ENCODE results near the gene ST8SIA5. TPM values are rescaled to one million over a fixed set of nuclear protein-coding genes. Genes with fewer than 3 reads are reported as not detected.

Gene ST8SIA5
- total RNA-seq, 1 donor from 2014 or later = 0.56 TPM

DNA sequence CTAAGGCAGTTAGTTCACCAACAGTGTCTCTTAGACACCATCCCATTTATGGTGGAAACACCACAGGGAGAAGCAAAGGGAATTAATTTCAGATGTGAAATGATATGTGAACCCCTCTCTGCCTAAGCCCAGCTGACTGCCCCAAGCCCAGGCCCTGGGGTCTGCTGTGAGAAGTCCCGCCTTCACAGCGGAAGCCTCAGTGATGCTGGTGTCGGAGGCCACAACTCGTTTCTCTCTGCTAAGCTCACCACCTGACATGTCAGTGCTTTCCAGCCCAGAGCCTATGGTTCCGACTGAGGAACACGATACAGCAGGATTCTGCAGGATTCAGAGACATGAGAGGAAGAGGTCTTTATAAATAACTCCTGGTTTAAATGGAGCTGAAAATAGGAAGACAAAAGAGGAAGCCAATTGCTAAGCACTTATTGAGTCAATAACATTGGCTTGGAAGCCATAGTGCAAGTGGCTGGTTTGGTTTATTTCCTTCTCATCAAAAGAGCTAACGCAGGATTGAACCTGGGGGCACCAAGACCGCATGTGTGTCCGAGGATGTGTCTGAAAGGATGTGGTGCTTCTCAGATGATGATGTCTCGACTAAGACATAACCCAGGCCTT is 78.0 kb downstream of the ST8SIA5 start:
- H3K27me3 Mint-ChIP-seq (ENCODE audit: unreplicated experiment) = peaks cover 3% of the 10 kb centered on the region
- H3K4me3 Mint-ChIP-seq (ENCODE audit: unreplicated experiment) = no peak overlapping the region
- peaks cover 4% of the 10 kb centered on the region for H3K9me3 Mint-ChIP-seq (ENCODE audit: unreplicated experiment)
- H3K4me1 Mint-ChIP-seq (ENCODE audit: low read depth, unreplicated experiment) = peaks cover 11% of the 10 kb centered on the region
- no peak for DNase-seq
- no peaks in the 10 kb centered on the region for H3K36me3 Mint-ChIP-seq (ENCODE audit: unreplicated experiment)
- TF ChIP-seq, protein P1, sequence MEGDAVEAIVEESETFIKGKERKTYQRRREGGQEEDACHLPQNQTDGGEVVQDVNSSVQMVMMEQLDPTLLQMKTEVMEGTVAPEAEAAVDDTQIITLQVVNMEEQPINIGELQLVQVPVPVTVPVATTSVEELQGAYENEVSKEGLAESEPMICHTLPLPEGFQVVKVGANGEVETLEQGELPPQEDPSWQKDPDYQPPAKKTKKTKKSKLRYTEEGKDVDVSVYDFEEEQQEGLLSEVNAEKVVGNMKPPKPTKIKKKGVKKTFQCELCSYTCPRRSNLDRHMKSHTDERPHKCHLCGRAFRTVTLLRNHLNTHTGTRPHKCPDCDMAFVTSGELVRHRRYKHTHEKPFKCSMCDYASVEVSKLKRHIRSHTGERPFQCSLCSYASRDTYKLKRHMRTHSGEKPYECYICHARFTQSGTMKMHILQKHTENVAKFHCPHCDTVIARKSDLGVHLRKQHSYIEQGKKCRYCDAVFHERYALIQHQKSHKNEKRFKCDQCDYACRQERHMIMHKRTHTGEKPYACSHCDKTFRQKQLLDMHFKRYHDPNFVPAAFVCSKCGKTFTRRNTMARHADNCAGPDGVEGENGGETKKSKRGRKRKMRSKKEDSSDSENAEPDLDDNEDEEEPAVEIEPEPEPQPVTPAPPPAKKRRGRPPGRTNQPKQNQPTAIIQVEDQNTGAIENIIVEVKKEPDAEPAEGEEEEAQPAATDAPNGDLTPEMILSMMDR (IDR thresholded peaks at IDR 0.05; ENCODE audit: partially characterized antibody, unreplicated experiment) = no peak
- no peak overlapping the region for H3K27ac Mint-ChIP-seq (ENCODE audit: unreplicated experiment)

DNA sequence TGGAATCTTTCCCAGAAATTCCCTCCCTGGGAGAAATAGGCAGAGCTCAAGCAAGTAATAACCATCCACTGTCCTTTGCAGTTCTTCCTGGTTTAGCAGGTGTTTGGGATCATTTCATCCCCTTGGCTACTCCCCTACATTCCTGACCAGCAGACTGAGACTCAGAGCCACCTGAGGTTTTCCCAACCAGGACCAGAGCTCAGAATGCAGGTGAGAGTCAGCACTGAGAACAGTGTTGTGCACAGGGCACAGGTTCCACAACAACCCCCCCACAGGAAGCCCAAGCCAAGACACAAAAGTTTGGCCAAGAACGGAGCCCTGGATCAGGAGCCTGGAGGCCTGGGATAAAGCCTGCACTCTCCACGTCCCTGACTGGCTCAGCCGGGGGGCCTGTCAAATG is 78.8 kb downstream of the ST8SIA5 start:
- H3K9me3 Mint-ChIP-seq (ENCODE audit: unreplicated experiment) = peaks cover 4% of the 10 kb centered on the region
- H3K4me1 Mint-ChIP-seq (ENCODE audit: low read depth, unreplicated experiment) = peaks cover 12% of the 10 kb centered on the region
- no peak overlapping the region for H3K27ac Mint-ChIP-seq (ENCODE audit: unreplicated experiment)

DNA sequence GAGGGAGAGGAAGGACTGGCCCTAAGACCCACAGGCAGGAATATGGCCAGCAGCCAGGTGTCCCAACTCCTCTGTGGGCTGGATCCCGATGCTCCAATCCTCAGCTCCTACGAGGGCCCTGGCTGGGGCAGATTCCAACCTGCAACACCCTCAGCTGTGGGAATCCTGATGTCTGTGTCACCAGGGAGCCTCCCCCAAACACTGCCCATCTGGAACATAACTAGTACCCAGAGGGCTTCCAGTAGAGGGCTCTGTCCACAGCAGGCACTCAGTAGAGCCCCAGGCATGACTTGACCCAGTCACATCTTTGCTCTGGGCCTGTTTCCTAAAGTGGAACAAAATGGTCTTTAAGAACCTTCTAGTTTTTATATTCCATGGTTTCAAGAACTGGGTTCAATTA is 79.2 kb downstream of the ST8SIA5 start:
- peaks cover 4% of the 10 kb centered on the region for H3K9me3 Mint-ChIP-seq (ENCODE audit: unreplicated experiment)
- no peak for DNase-seq
- no peak overlapping the region for H3K4me3 Mint-ChIP-seq (ENCODE audit: unreplicated experiment)
- TF ChIP-seq, protein P1 (IDR thresholded peaks at IDR 0.05; ENCODE audit: partially characterized antibody, unreplicated experiment) = no peak
- peaks cover 12% of the 10 kb centered on the region for H3K4me1 Mint-ChIP-seq (ENCODE audit: low read depth, unreplicated experiment)
- H3K27ac Mint-ChIP-seq (ENCODE audit: unreplicated experiment) = no peak overlapping the region
- H3K36me3 Mint-ChIP-seq (ENCODE audit: unreplicated experiment) = no peaks in the 10 kb centered on the region
- peaks cover 3% of the 10 kb centered on the region for H3K27me3 Mint-ChIP-seq (ENCODE audit: unreplicated experiment)

More for the DNA sequence above, 78.8 kb downstream of the ST8SIA5 start:
- H3K36me3 Mint-ChIP-seq (ENCODE audit: unreplicated experiment) = no peaks in the 10 kb centered on the region
- peaks cover 3% of the 10 kb centered on the region for H3K27me3 Mint-ChIP-seq (ENCODE audit: unreplicated experiment)
- H3K4me3 Mint-ChIP-seq (ENCODE audit: unreplicated experiment) = no peak overlapping the region
- DNase-seq = no peak
- TF ChIP-seq, protein P1 (IDR thresholded peaks at IDR 0.05; ENCODE audit: partially characterized antibody, unreplicated experiment) = no peak

DNA sequence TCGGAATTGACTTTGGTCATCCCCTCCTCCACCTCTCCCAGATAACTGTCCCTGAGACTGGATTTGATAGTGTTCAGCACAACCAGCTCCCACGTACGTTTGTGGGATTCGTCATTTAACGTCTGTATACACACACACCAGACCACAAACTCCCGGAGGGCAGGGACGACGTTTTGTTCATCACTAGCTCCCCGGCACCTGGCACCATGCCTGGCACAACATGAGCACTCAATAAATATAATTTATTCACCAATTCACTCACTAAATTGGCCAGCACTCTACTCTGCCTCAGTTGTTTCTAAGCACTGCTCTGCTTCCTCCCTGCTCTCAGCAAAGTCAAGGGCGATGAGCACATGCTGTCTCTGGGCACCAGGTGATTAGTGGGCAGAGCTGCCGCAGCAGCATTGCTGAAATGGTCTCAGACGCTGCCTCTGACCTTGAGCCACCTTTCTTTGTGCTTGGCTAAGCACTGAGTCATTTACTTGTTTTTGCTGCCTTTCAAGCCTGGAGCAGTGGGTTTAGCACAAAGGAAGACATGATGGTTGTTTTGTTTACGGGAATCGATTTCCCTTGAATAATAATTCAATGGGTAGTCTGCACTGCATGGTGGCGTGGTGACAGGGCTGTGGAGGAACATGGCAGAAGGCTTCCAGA is 80.5 kb downstream of the ST8SIA5 start:
- no peak overlapping the region for H3K27ac Mint-ChIP-seq (ENCODE audit: unreplicated experiment)
- H3K36me3 Mint-ChIP-seq (ENCODE audit: unreplicated experiment) = no peaks in the 10 kb centered on the region
- H3K4me1 Mint-ChIP-seq (ENCODE audit: low read depth, unreplicated experiment) = peaks cover 12% of the 10 kb centered on the region
- no peak overlapping the region for H3K4me3 Mint-ChIP-seq (ENCODE audit: unreplicated experiment)
- DNase-seq = no peak
- H3K27me3 Mint-ChIP-seq (ENCODE audit: unreplicated experiment) = peaks cover 3% of the 10 kb centered on the region
- peaks cover 3% of the 10 kb centered on the region for H3K9me3 Mint-ChIP-seq (ENCODE audit: unreplicated experiment)
- TF ChIP-seq, protein P1 (IDR thresholded peaks at IDR 0.05; ENCODE audit: partially characterized antibody, unreplicated experiment) = no peak

DNA sequence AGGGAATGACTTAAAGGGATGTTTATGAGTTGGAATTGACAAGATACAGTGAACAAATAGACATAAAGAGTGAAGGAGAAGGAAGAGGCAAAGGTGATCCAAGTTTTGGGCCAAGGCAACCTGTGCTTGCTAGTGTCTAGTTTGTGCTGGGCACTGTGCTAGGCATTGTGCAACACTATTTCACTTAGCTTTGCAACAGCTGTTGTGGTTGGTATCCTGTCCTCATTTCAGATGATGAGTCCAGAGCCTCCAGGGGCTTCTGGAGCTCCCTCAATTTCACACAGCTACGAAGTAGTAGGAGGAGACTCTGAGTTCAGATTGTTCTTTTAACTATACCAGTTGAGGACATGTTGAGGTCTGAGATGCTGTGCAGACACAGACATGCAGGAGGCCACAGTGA is 81.7 kb downstream of the ST8SIA5 start:
- TF ChIP-seq, protein P1 (IDR thresholded peaks at IDR 0.05; ENCODE audit: partially characterized antibody, unreplicated experiment) = no peak
- H3K27ac Mint-ChIP-seq (ENCODE audit: unreplicated experiment) = no peak overlapping the region
- H3K4me1 Mint-ChIP-seq (ENCODE audit: low read depth, unreplicated experiment) = peaks cover 12% of the 10 kb centered on the region
- H3K4me3 Mint-ChIP-seq (ENCODE audit: unreplicated experiment) = no peak overlapping the region
- no peak for DNase-seq
- H3K9me3 Mint-ChIP-seq (ENCODE audit: unreplicated experiment) = peaks cover 3% of the 10 kb centered on the region
- H3K27me3 Mint-ChIP-seq (ENCODE audit: unreplicated experiment) = peaks cover 1% of the 10 kb centered on the region
- H3K36me3 Mint-ChIP-seq (ENCODE audit: unreplicated experiment) = no peaks in the 10 kb centered on the region

All from glutamatergic neuron (in vitro differentiated cells).